22Rv1 (cell line): ENCODE results near the gene CNTNAP2.

Experiments
- ZFX ChIP-seq: fragments of 450-650 bp; IDR thresholded peaks from 2 replicates; pipeline ENCODE4 v1.6.1; 2017; ENCODE audit warnings: antibody characterized with exemption, borderline replicate concordance
- TF ChIP-seq, protein P1 (sequence below): fragments of 450-650 bp; IDR thresholded peaks from 2 replicates; pipeline ENCODE4 v1.5.1; 2017; ENCODE audit warnings: mild to moderate bottlenecking

DNA sequence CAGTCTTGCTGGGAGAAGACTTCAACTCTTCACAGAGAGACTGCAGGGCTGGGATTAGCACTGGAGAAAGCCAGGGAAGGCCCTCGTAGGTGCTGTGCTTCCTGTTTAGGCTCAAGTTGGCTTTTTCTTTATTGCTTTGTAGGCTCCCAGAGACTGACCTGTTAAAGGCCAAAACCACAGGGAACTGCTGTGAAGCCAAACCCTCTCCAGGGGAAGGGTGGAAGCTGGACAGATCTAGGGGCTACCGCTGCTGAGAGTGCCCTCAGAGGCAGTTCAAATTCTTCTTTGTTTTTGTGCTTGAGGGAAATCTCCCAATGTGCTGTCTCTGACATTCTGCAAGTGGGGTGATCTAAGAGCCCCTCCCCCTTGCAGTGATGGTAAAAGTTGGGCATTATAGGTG, 198.4 kb downstream of the CNTNAP2 start:
- TF ChIP-seq, protein P1, sequence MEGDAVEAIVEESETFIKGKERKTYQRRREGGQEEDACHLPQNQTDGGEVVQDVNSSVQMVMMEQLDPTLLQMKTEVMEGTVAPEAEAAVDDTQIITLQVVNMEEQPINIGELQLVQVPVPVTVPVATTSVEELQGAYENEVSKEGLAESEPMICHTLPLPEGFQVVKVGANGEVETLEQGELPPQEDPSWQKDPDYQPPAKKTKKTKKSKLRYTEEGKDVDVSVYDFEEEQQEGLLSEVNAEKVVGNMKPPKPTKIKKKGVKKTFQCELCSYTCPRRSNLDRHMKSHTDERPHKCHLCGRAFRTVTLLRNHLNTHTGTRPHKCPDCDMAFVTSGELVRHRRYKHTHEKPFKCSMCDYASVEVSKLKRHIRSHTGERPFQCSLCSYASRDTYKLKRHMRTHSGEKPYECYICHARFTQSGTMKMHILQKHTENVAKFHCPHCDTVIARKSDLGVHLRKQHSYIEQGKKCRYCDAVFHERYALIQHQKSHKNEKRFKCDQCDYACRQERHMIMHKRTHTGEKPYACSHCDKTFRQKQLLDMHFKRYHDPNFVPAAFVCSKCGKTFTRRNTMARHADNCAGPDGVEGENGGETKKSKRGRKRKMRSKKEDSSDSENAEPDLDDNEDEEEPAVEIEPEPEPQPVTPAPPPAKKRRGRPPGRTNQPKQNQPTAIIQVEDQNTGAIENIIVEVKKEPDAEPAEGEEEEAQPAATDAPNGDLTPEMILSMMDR: no peak
- TF ChIP-seq ZFX: no peak
